GM10248 (cell line): ENCODE measurements around the gene OR1K1.
"Not testable (repeated sequence)": the region's sequence is repeated elsewhere in the genome, so short reads cannot be mapped to it uniquely, and the experiment has no call there.

ENCODE experiments used
- CTCF ChIA-PET: fragments of 300-600 bp; sonication (Branson Sonifier 250); formaldehyde crosslinking; extraction: SDS; loops from one replicate; lab custom pipeline; 2021; ENCODE audit warnings: antibody characterized with exemption; lab: Yijun Ruan, JAX
- POLR2A ChIA-PET: fragments of 350-650 bp; sonication (Branson Sonifier 250); formaldehyde crosslinking; extraction: SDS; loops from one replicate; lab custom pipeline; 2020; ENCODE audit warnings: antibody characterized with exemption; lab: Yijun Ruan, JAX
- DNase-seq: peaks from one replicate; pipeline ENCODE4 v3.0.0; 2012; ENCODE audit errors: extremely low spot score
- CTCF ChIP-seq: IDR thresholded peaks from 2 replicates; pipeline ENCODE4 v1.5.1; 2012; ENCODE audit warnings: mild to moderate bottlenecking, low read depth; ENCODE audit errors: extremely low read depth, missing control alignments, control extremely low read depth

Gene OR1K1

GRCh38 chr9:122819791-122820489, 20.0 kb downstream of the OR1K1 start:
- CTCF ChIA-PET: interaction anchor here (1.2 kb wide), 1 partner anchor 18 kb away, joined by 4 read pairs; no protein-coding TSS in a partner anchor
- DNase-seq: no peak
- TF ChIP-seq CTCF: no peak
- POLR2A ChIA-PET: no interaction called here

- DNase-seq: no peak
- ChIA-PET CTCF (interaction anchor here (1.1 to 1.2 kb wide), 2 partner anchors 15 to 17 kb away, joined by 4 to 5 read pairs; no protein-coding TSS in a partner anchor), POLR2A (interaction anchor here (0.6 kb wide), 1 partner anchor 1587 kb away, joined by 3 read pairs; no protein-coding TSS in a partner anchor)
- no peak for TF ChIP-seq CTCF
These were observed 20.5 kb downstream of the OR1K1 start for GRCh38 chr9:122820490-122820845.

GRCh38 chr9:122821278-122821943, 21.5 kb downstream of the OR1K1 start:
- POLR2A ChIA-PET: interaction anchor here (0.6 kb wide), 1 partner anchor 1586 kb away, joined by 3 read pairs; no protein-coding TSS in a partner anchor
- CTCF ChIA-PET: interaction anchor here (0.8 to 1.1 kb wide), 2 partner anchors 12 to 14 kb away, joined by 3 to 5 read pairs; no protein-coding TSS in a partner anchor
- no peak for TF ChIP-seq CTCF
- no peak for DNase-seq

GRCh38 chr9:122822056-122822455, 22.1 kb downstream of the OR1K1 start:
- CTCF ChIA-PET: no interaction called here
- POLR2A ChIA-PET: no interaction called here
- DNase-seq: no peak
- no peak for TF ChIP-seq CTCF

- no peak for TF ChIP-seq CTCF
- ChIA-PET POLR2A (no interaction called here), CTCF (interaction anchor here (1.1 kb wide), 1 partner anchor 12 kb away, joined by 4 read pairs; no protein-coding TSS in a partner anchor)
- DNase-seq: no peak
These were observed 23.0 kb downstream of the OR1K1 start for GRCh38 chr9:122822938-122823337.

- POLR2A ChIA-PET: no interaction called here
- DNase-seq: no peak
These were observed 27.8 kb downstream of the OR1K1 start for GRCh38 chr9:122827761-122828093.

GRCh38 chr9:122828965-122829284, 29.0 kb downstream of the OR1K1 start:
- POLR2A ChIA-PET, DNase-seq: not testable (repeated sequence)
- CTCF ChIA-PET: interaction anchor here (1.1 to 1.7 kb wide), 2 partner anchors 10 to 521 kb away, joined by 6 read pairs; no protein-coding TSS in a partner anchor

More at GRCh38 chr9:122827761-122828093, 27.8 kb downstream of the OR1K1 start:
- TF ChIP-seq CTCF: no peak
- CTCF ChIA-PET: interaction anchor here (1.1 to 1.7 kb wide), 2 partner anchors 11 to 522 kb away, joined by 6 read pairs; no protein-coding TSS in a partner anchor
